Stimulated activated naive CD8-positive, alpha-beta T cell treated with anti-CD3 and anti-CD28 coated beads, Interleukin-15, Interleukin-2, amounts not matched to agents 100 U/mL and 50 U/mL, for 24 hours (primary cell): Measurements from ENCODE around the gene PRXL2B.
"Not testable (repeated sequence)": the region's sequence is repeated elsewhere in the genome, so short reads cannot be mapped to it uniquely, and the experiment has no call there.

Source experiments
- ATAC-seq: fragments of 150-1000 bp; cut with Tn5 transposase; one replicate; pipeline ENCODE4 v1.10.0; 2021
- DNase-seq: peaks from one replicate; pipeline ENCODE4 v3.0.0; 2021

The PRXL2B gene

GRCh38 chr1:2564006-2564814 is 22.4 kb upstream of the PRXL2B start:
- DNase-seq (no peak), ATAC-seq (no peak)

GRCh38 chr1:2564815-2565374 is 21.7 kb upstream of the PRXL2B start:
- DNase-seq (no peak), ATAC-seq (no peak)

GRCh38 chr1:2566101-2567045 is 20.2 kb upstream of the PRXL2B start:
- ATAC-seq (no peak), DNase-seq (no peak)

GRCh38 chr1:2567083-2567679 is 19.4 kb upstream of the PRXL2B start:
- ATAC-seq (no peak), DNase-seq (no peak)

GRCh38 chr1:2568187-2568816 is 18.3 kb upstream of the PRXL2B start:
- ATAC-seq, DNase-seq: not testable (repeated sequence)

GRCh38 chr1:2569060-2569459 is 17.5 kb upstream of the PRXL2B start:
- DNase-seq: no peak
- no peak for ATAC-seq

GRCh38 chr1:2569703-2570102 is 16.9 kb upstream of the PRXL2B start:
- not testable (repeated sequence) for ATAC-seq

GRCh38 chr1:2570332-2570731 is 16.2 kb upstream of the PRXL2B start:
- DNase-seq (no peak), ATAC-seq (no peak)

More at GRCh38 chr1:2569703-2570102, 16.9 kb upstream of the PRXL2B start:
- DNase-seq: not testable (repeated sequence)

- no peak for DNase-seq
- no peak for ATAC-seq
Measured at GRCh38 chr1:2571348-2571747, 15.2 kb upstream of the PRXL2B start.

- ATAC-seq: no peak
- DNase-seq: no peak
Measured at GRCh38 chr1:2573250-2573920, 13.2 kb upstream of the PRXL2B start.

- no peak for DNase-seq
- no peak for ATAC-seq
Measured at GRCh38 chr1:2574350-2574749, 12.2 kb upstream of the PRXL2B start.

GRCh38 chr1:2575801-2576663 is 10.5 kb upstream of the PRXL2B start:
- DNase-seq (no peak), ATAC-seq (no peak)

GRCh38 chr1:2577565-2578075 is 9.0 kb upstream of the PRXL2B start:
- ATAC-seq (peak; percentile 50), DNase-seq (peak; percentile 61)

- no peak for ATAC-seq
- DNase-seq: no peak
Measured at GRCh38 chr1:2578758-2579118, 7.8 kb upstream of the PRXL2B start.

GRCh38 chr1:2580691-2581090 is 5.9 kb upstream of the PRXL2B start:
- no peak for ATAC-seq
- no peak for DNase-seq

- no peak for DNase-seq
Measured at GRCh38 chr1:2582391-2582790, 4.2 kb upstream of the PRXL2B start.

GRCh38 chr1:2583331-2583791 is 3.2 kb upstream of the PRXL2B start:
- DNase-seq: peak; percentile 34
- ATAC-seq: no peak

More at GRCh38 chr1:2582391-2582790, 4.2 kb upstream of the PRXL2B start:
- ATAC-seq: no peak

GRCh38 chr1:2583871-2584351 is 2.7 kb upstream of the PRXL2B start:
- ATAC-seq (no peak), DNase-seq (peak; percentile 36)

- ATAC-seq: no peak
Measured at GRCh38 chr1:2584686-2585317, 1.8 kb upstream of the PRXL2B start.

More at GRCh38 chr1:2584686-2585317, 1.8 kb upstream of the PRXL2B start:
- DNase-seq: no peak
